SKM-1 (cell line): Measurements from ENCODE around the gene MEIS2.

Experiments used
- DNase-seq: peaks from one replicate; lab custom pipeline; 2025; ENCODE audit not compliant: unreplicated experiment; lab: John Stamatoyannopoulos, UW

MEIS2 gene

GRCh38 chr15:36938764-36939163 is 161.6 kb downstream of the MEIS2 start:
- no peak for DNase-seq

- DNase-seq: no peak
Observed at GRCh38 chr15:36938131-36938530, 162.2 kb downstream of the MEIS2 start.

- DNase-seq: no peak
Observed at GRCh38 chr15:36936613-36937012, 163.7 kb downstream of the MEIS2 start.

GRCh38 chr15:36933255-36933990 is 166.9 kb downstream of the MEIS2 start:
- DNase-seq: no peak

- no peak for DNase-seq
Observed at GRCh38 chr15:36932070-36932469, 168.3 kb downstream of the MEIS2 start.

GRCh38 chr15:36931434-36931833 is 168.9 kb downstream of the MEIS2 start:
- no peak for DNase-seq

- no peak for DNase-seq
Observed at GRCh38 chr15:36926427-36926825, 173.9 kb downstream of the MEIS2 start.

GRCh38 chr15:36925653-36926426 is 174.5 kb downstream of the MEIS2 start:
- DNase-seq: no peak

GRCh38 chr15:36925049-36925448 is 175.3 kb downstream of the MEIS2 start:
- DNase-seq: no peak

- no peak for DNase-seq
Observed at GRCh38 chr15:36924034-36924433, 176.3 kb downstream of the MEIS2 start.

GRCh38 chr15:36921484-36922091 is 178.8 kb downstream of the MEIS2 start:
- DNase-seq: no peak

GRCh38 chr15:36917411-36918267 is 182.7 kb downstream of the MEIS2 start:
- DNase-seq: no peak

- no peak for DNase-seq
Observed at GRCh38 chr15:36914960-36915808, 185.2 kb downstream of the MEIS2 start.

GRCh38 chr15:36914466-36914865 is 185.9 kb downstream of the MEIS2 start:
- no peak for DNase-seq

- DNase-seq: no peak
Observed at GRCh38 chr15:36912311-36912712, 188.0 kb downstream of the MEIS2 start.

GRCh38 chr15:36911322-36911944 is 188.9 kb downstream of the MEIS2 start:
- peak; percentile 15 for DNase-seq

GRCh38 chr15:36908991-36909390 is 191.4 kb downstream of the MEIS2 start:
- DNase-seq: no peak

- no peak for DNase-seq
Observed at GRCh38 chr15:36907295-36907694, 193.1 kb downstream of the MEIS2 start.

GRCh38 chr15:36905908-36906307 is 194.4 kb downstream of the MEIS2 start:
- DNase-seq: no peak

GRCh38 chr15:36904715-36905114 is 195.6 kb downstream of the MEIS2 start:
- no peak for DNase-seq
